HCT116 (cell line): Measurements from ENCODE around the gene MYL12B.

Experiments
- EGR1 ChIP-seq: IDR thresholded peaks from 2 replicates; pipeline ENCODE4 v1.6.1; 2012; ENCODE audit warnings: low read depth
- EZH2 ChIP-seq: fragments of 200-600 bp; sonication (generic); IDR thresholded peaks from 2 replicates; pipeline ENCODE4 v1.6.1; 2017; ENCODE audit warnings: antibody characterized with exemption, mixed run types
- EZH2phosphoT487 ChIP-seq: fragments of 200-600 bp; IDR thresholded peaks from 2 replicates; pipeline ENCODE4 v1.6.1; 2018; ENCODE audit warnings: antibody characterized with exemption, borderline replicate concordance
- JUND ChIP-seq: IDR thresholded peaks from 2 replicates; pipeline ENCODE4 v1.6.1; 2012
- POLR2A ChIP-seq: IDR thresholded peaks from 2 replicates; pipeline ENCODE4 v1.7.0; 2011; ENCODE audit warnings: borderline replicate concordance; ENCODE audit not compliant: insufficient read depth, insufficient read length; ENCODE audit errors: extremely low read depth
- POLR2AphosphoS5 ChIP-seq: IDR thresholded peaks from 2 replicates; pipeline ENCODE4 v1.6.1; 2011; ENCODE audit warnings: mild to moderate bottlenecking, low read depth, low read length, moderate library complexity
- SP1 ChIP-seq: IDR thresholded peaks from 2 replicates; pipeline ENCODE4 v1.6.1; 2012; ENCODE audit warnings: low read depth
- TCF7L2 ChIP-seq: IDR thresholded peaks from 2 replicates; pipeline ENCODE4 v1.7.0; 2011; ENCODE audit warnings: borderline replicate concordance, inconsistent platforms; ENCODE audit not compliant: insufficient read depth, insufficient read length; ENCODE audit errors: extremely low read depth
- YY1 ChIP-seq: IDR thresholded peaks from 2 replicates; pipeline ENCODE4 v1.6.1; 2011; ENCODE audit warnings: low read length, low read depth, moderate library complexity, mild to moderate bottlenecking; ENCODE audit not compliant: insufficient replicate concordance; ENCODE audit errors: extremely low read depth
- ZNF274 ChIP-seq: fragments of 200-500 bp; sonication (Bioruptor generic); IDR thresholded peaks from 2 replicates; pipeline ENCODE4 v1.6.1; 2014; ENCODE audit warnings: mild to moderate bottlenecking, low read depth, low read length, inconsistent platforms
- TF ChIP-seq, protein P1 (sequence below): IDR thresholded peaks from 2 replicates; pipeline ENCODE4 v1.6.1; 2012
- TF ChIP-seq, protein P2 (sequence below): IDR thresholded peaks from 2 replicates; pipeline ENCODE4 v1.6.1; 2012; ENCODE audit warnings: low read depth
- TF ChIP-seq, protein P3 (sequence below), 3 experiments: fragments of 200-600 bp in 1 of 3; sonication (generic) in 1 of 3; IDR thresholded peaks in 2 of 3; conservative IDR thresholded peaks in 1 of 3; 2 replicates each; pipeline ENCODE4 v1.5.1; 2012 to 2017; ENCODE audit warnings: low read depth in 2 of 3, low read length in 2 of 3, antibody characterized with exemption in 1 of 3, borderline replicate concordance in 1 of 3, control low read depth in 1 of 3, mild to moderate bottlenecking in 1 of 3, mixed read lengths in 1 of 3, mixed run types in 1 of 3, moderate library complexity in 1 of 3; ENCODE audit not compliant: insufficient read depth in 1 of 3

DNA sequence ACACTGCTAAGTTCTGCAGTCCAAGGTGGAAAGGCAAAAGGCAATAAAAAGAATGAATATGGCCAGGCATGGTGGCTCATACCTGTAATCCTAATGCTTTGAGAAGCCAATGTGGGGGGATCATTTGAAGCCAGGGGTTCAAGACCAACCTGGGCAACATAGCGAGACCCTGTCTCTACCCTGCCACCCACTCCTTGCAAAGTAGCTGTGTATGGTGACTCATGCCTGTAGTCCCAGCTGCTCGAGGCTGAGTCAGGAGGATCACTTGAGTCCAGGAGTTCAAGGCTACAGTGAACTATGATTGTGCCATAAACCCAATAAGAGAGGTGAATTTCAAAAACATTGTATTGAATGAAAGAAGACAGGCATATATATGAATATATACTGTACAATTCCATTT is 2.4 kb downstream of the MYL12B start:
- TF ChIP-seq, protein P1, sequence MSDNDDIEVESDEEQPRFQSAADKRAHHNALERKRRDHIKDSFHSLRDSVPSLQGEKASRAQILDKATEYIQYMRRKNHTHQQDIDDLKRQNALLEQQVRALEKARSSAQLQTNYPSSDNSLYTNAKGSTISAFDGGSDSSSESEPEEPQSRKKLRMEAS, result no peak
- TF ChIP-seq, protein P2, sequence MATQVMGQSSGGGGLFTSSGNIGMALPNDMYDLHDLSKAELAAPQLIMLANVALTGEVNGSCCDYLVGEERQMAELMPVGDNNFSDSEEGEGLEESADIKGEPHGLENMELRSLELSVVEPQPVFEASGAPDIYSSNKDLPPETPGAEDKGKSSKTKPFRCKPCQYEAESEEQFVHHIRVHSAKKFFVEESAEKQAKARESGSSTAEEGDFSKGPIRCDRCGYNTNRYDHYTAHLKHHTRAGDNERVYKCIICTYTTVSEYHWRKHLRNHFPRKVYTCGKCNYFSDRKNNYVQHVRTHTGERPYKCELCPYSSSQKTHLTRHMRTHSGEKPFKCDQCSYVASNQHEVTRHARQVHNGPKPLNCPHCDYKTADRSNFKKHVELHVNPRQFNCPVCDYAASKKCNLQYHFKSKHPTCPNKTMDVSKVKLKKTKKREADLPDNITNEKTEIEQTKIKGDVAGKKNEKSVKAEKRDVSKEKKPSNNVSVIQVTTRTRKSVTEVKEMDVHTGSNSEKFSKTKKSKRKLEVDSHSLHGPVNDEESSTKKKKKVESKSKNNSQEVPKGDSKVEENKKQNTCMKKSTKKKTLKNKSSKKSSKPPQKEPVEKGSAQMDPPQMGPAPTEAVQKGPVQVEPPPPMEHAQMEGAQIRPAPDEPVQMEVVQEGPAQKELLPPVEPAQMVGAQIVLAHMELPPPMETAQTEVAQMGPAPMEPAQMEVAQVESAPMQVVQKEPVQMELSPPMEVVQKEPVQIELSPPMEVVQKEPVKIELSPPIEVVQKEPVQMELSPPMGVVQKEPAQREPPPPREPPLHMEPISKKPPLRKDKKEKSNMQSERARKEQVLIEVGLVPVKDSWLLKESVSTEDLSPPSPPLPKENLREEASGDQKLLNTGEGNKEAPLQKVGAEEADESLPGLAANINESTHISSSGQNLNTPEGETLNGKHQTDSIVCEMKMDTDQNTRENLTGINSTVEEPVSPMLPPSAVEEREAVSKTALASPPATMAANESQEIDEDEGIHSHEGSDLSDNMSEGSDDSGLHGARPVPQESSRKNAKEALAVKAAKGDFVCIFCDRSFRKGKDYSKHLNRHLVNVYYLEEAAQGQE, result no peak
- TF ChIP-seq POLR2A, result no peak
- TF ChIP-seq ZNF274, result no peak
- TF ChIP-seq TCF7L2, result no peak
- TF ChIP-seq, protein P3, sequence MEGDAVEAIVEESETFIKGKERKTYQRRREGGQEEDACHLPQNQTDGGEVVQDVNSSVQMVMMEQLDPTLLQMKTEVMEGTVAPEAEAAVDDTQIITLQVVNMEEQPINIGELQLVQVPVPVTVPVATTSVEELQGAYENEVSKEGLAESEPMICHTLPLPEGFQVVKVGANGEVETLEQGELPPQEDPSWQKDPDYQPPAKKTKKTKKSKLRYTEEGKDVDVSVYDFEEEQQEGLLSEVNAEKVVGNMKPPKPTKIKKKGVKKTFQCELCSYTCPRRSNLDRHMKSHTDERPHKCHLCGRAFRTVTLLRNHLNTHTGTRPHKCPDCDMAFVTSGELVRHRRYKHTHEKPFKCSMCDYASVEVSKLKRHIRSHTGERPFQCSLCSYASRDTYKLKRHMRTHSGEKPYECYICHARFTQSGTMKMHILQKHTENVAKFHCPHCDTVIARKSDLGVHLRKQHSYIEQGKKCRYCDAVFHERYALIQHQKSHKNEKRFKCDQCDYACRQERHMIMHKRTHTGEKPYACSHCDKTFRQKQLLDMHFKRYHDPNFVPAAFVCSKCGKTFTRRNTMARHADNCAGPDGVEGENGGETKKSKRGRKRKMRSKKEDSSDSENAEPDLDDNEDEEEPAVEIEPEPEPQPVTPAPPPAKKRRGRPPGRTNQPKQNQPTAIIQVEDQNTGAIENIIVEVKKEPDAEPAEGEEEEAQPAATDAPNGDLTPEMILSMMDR (IDR thresholded peaks at IDR 0.05 in 2 of 3, conservative IDR thresholded peaks at IDR 0.05 in 1 of 3; ENCODE audit: borderline replicate concordance in 1 of 3, insufficient read depth in 1 of 3, low read depth in 2 of 3, low read length in 2 of 3), result no peak
- TF ChIP-seq POLR2AphosphoS5, result no peak
- TF ChIP-seq EZH2, result no peak
- no peak for TF ChIP-seq EZH2phosphoT487
- TF ChIP-seq JUND, result peak; percentile 44; the same call in 1 of the 2 replicates
- TF ChIP-seq YY1, result no peak
- TF ChIP-seq EGR1, result 0 out of 2 replicates have a peak, but pooled peaks have one; percentile 43
- TF ChIP-seq SP1, result no peak
